ENCODE results near the gene INPP5D. TPM values are rescaled to one million over a fixed set of nuclear protein-coding genes. Genes with fewer than 3 reads are reported as not detected.

Gene INPP5D
- polyA plus RNA-seq, 1 donor (not counting 4 experiments of a cell fraction or from before 2014, with no cell fraction given): 7.5 TPM

GRCh38 chr2:233082931-233083755 lies 23.0 kb downstream of the INPP5D start:
- TF ChIP-seq EZH2 (IDR thresholded peaks at IDR 0.05; ENCODE audit: low read length): no peak
- Histone ChIP-seq H3K9me3 (ENCODE audit: control insufficient read depth, low read depth, low read length) (no peaks in the 10 kb centered on the region), H3K79me2 (ENCODE audit: control insufficient read depth, insufficient read depth, low read length) (no peaks in the 10 kb centered on the region), H4K20me1 (ENCODE audit: control insufficient read depth, extremely low read depth, insufficient read depth, low read length) (no peaks in the 10 kb centered on the region), H3K27me3 (ENCODE audit: control insufficient read depth, extremely low read depth, insufficient read depth, low read length) (peaks cover 21% of the 10 kb centered on the region), H2AFZ (ENCODE audit: control insufficient read depth, low read length) (no peak overlapping the region), H3K27ac (ENCODE audit: control insufficient read depth, insufficient read depth, low read length) (no peak overlapping the region), H3K4me2 (ENCODE audit: control insufficient read depth, extremely low read depth, insufficient read depth, low read depth, low read length) (no peak overlapping the region), H3K9me1 (ENCODE audit: control insufficient read depth, extremely low read depth, insufficient read depth, low read length) (no peaks in the 10 kb centered on the region), H3K36me3 (ENCODE audit: control insufficient read depth in 2 of 2, extremely low read depth in 1 of 2, insufficient read depth in 2 of 2, low read length in 2 of 2) (no peaks in the 10 kb centered on the region), H3K4me1 (ENCODE audit: control insufficient read depth, extremely low read depth, insufficient read depth, low read length) (peaks cover 4% of the 10 kb centered on the region), H3K4me3 (ENCODE audit: control insufficient read depth in 2 of 3, extremely low read depth in 1 of 3, insufficient read depth in 2 of 3, low read depth in 1 of 3, low read length in 3 of 3) (no peak overlapping the region), H3K9ac (ENCODE audit: control insufficient read depth, extremely low read depth, insufficient read depth, low read length) (no peak overlapping the region)
- DNase-seq (ENCODE audit: low read depth, low spot score) (no peak), FAIRE-seq (no peak)
- dilution Hi-C loops (cut with MboI; ENCODE audit: extremely low pct_ligation_motif_present, low sequenced_read_pairs): no loop called here

- H3K4me3 ChIP-seq (ENCODE audit: control insufficient read depth in 2 of 3, extremely low read depth in 1 of 3, insufficient read depth in 2 of 3, low read depth in 1 of 3, low read length in 3 of 3): no peak overlapping the region
- no peak for FAIRE-seq
- dilution Hi-C loops (cut with MboI; ENCODE audit: extremely low pct_ligation_motif_present, low sequenced_read_pairs): no loop called here
- H3K27ac ChIP-seq (ENCODE audit: control insufficient read depth, insufficient read depth, low read length): no peak overlapping the region
- H2AFZ ChIP-seq (ENCODE audit: control insufficient read depth, low read length): no peak overlapping the region
- peaks cover 4% of the 10 kb centered on the region for H3K4me1 ChIP-seq (ENCODE audit: control insufficient read depth, extremely low read depth, insufficient read depth, low read length)
- peaks cover 28% of the 10 kb centered on the region for H3K27me3 ChIP-seq (ENCODE audit: control insufficient read depth, extremely low read depth, insufficient read depth, low read length)
- H3K36me3 ChIP-seq (ENCODE audit: control insufficient read depth in 2 of 2, extremely low read depth in 1 of 2, insufficient read depth in 2 of 2, low read length in 2 of 2): no peaks in the 10 kb centered on the region
- DNase-seq (ENCODE audit: low read depth, low spot score): no peak
- H3K4me2 ChIP-seq (ENCODE audit: control insufficient read depth, extremely low read depth, insufficient read depth, low read depth, low read length): no peak overlapping the region
- no peak overlapping the region for H3K9ac ChIP-seq (ENCODE audit: control insufficient read depth, extremely low read depth, insufficient read depth, low read length)
- no peaks in the 10 kb centered on the region for H3K9me3 ChIP-seq (ENCODE audit: control insufficient read depth, low read depth, low read length)
- H3K9me1 ChIP-seq (ENCODE audit: control insufficient read depth, extremely low read depth, insufficient read depth, low read length): no peaks in the 10 kb centered on the region
- H3K79me2 ChIP-seq (ENCODE audit: control insufficient read depth, insufficient read depth, low read length): no peaks in the 10 kb centered on the region
- no peaks in the 10 kb centered on the region for H4K20me1 ChIP-seq (ENCODE audit: control insufficient read depth, extremely low read depth, insufficient read depth, low read length)
- no peak for TF ChIP-seq EZH2 (IDR thresholded peaks at IDR 0.05; ENCODE audit: low read length)
- no peak for TF ChIP-seq CTCF (optimal IDR thresholded peaks at IDR 0.05 in 1 of 3, IDR thresholded peaks at IDR 0.05 in 1 of 3, conservative IDR thresholded peaks at IDR 0.05 in 1 of 3; ENCODE audit: extremely low read depth in 1 of 3, insufficient read depth in 2 of 3, low read length in 3 of 3)
These were observed 23.6 kb downstream of the INPP5D start for GRCh38 chr2:233083782-233084181.
